CD14-positive monocyte (primary cell): Measurements from ENCODE around the gene TMCC1. TPM values are rescaled to one million over a fixed set of nuclear protein-coding genes. Genes with fewer than 3 reads are reported as not detected.
A peak's percentile ranks its signal among the peaks of the same experiment; 100 is the strongest.

Experiments used
- DNase-seq, 3 donors: peaks; one replicate each; pipeline ENCODE4 v3.0.0-alpha.2; 2011 to 2022
- H2AFZ ChIP-seq: 2 replicates; pipeline ENCODE4 v1.6.0; 2012; ENCODE audit warnings: mild to moderate bottlenecking, low read depth, low read length, inconsistent platforms; ENCODE audit not compliant: insufficient read depth, poor library complexity, severe bottlenecking
- H3K27ac ChIP-seq, 2 donors: 1 replicate in 1 of 2; 2 replicates in 1 of 2; pipeline ENCODE4 v1.5.1; 2012 to 2013; ENCODE audit warnings: low read length in 2 of 2, control low read depth in 1 of 2, inconsistent platforms in 1 of 2, low read depth in 1 of 2, mild to moderate bottlenecking in 1 of 2
- H3K27me3 ChIP-seq, 2 donors: one replicate each; pipeline versions ENCODE4 v1.6.0 to v1.6.1; 2011 to 2013; ENCODE audit warnings: low read length in 2 of 2; ENCODE audit not compliant: control insufficient read depth in 2 of 2, insufficient read depth in 2 of 2
- H3K36me3 ChIP-seq, 2 donors: replicated peaks in 1 of 2; 1 replicate in 1 of 2; 2 replicates in 1 of 2; pipeline versions ENCODE4 v1.5.1 to v1.6.1; 2012 to 2013; ENCODE audit warnings: low read length in 2 of 2, control low read depth in 1 of 2, inconsistent platforms in 1 of 2, mild to moderate bottlenecking in 1 of 2; ENCODE audit not compliant: insufficient read depth in 2 of 2, control insufficient read depth in 1 of 2
- H3K4me1 ChIP-seq, 2 donors: 1 replicate in 1 of 2; 2 replicates in 1 of 2; pipeline versions ENCODE4 v1.5.1 to v1.6.1; 2012 to 2013; ENCODE audit warnings: low read length in 2 of 2, control low read depth in 1 of 2, inconsistent platforms in 1 of 2, mild to moderate bottlenecking in 1 of 2, moderate library complexity in 1 of 2; ENCODE audit not compliant: insufficient read depth in 2 of 2, control insufficient read depth in 1 of 2
- H3K4me2 ChIP-seq: replicated peaks from 2 replicates; pipeline ENCODE3; 2012; ENCODE audit warnings: low read length, moderate library complexity, mild to moderate bottlenecking; ENCODE audit not compliant: poor library complexity, severe bottlenecking; ENCODE audit errors: extremely low read depth
- H3K4me3 ChIP-seq, 3 experiments: fragments of 200-600 bp in 1 of 3; sonication (generic) in 1 of 3; replicated peaks in 1 of 3; 1 replicate in 2 of 3; 2 replicates in 1 of 3; pipeline ENCODE4 v1.5.1; 2011 to 2013; ENCODE audit warnings: low read length in 3 of 3, mild to moderate bottlenecking in 3 of 3, control low read depth in 2 of 3, low read depth in 2 of 3, inconsistent platforms in 1 of 3, moderate library complexity in 1 of 3
- H3K79me2 ChIP-seq: 2 replicates; pipeline ENCODE4 v1.6.0; 2012; ENCODE audit warnings: mild to moderate bottlenecking, control low read depth, inconsistent platforms, low read length, moderate library complexity; ENCODE audit not compliant: insufficient read depth
- H3K9ac ChIP-seq: 2 replicates; pipeline ENCODE4 v1.6.0; 2017; ENCODE audit warnings: low read length, mild to moderate bottlenecking; ENCODE audit not compliant: insufficient read depth, poor library complexity, severe bottlenecking
- H3K9me3 ChIP-seq, 2 donors: replicated peaks in 1 of 2; 1 replicate in 1 of 2; 2 replicates in 1 of 2; pipeline versions ENCODE4 v1.5.1 to v1.6.1; 2012 to 2013; ENCODE audit warnings: low read length in 2 of 2, control low read depth in 1 of 2; ENCODE audit not compliant: control insufficient read depth in 1 of 2, insufficient read depth in 1 of 2
- H4K20me1 ChIP-seq: 2 replicates; pipeline ENCODE4 v1.6.0; 2012; ENCODE audit warnings: mild to moderate bottlenecking, low read length, control low read depth, moderate library complexity; ENCODE audit not compliant: insufficient read depth
- H3K27ac Mint-ChIP-seq, 7 donors: one replicate each; pipeline ENCODE4 v1.8.0; 2020; ENCODE audit warnings: mild to moderate bottlenecking in 7 of 7, mixed read lengths in 7 of 7, moderate library complexity in 6 of 7, inconsistent platforms in 2 of 7
- H3K27me3 Mint-ChIP-seq, 3 donors: one replicate each; pipeline ENCODE4 v1.8.0; 2021 to 2022; ENCODE audit warnings: low read depth in 3 of 3, mild to moderate bottlenecking in 3 of 3, mixed read lengths in 3 of 3, moderate library complexity in 3 of 3, inconsistent platforms in 1 of 3
- H3K36me3 Mint-ChIP-seq, 2 donors: one replicate each; pipeline ENCODE4 v1.8.0; 2020; ENCODE audit warnings: mixed read lengths in 2 of 2, inconsistent platforms in 1 of 2, mild to moderate bottlenecking in 1 of 2
- H3K4me1 Mint-ChIP-seq: one replicate; pipeline ENCODE4 v1.8.0; 2020; ENCODE audit warnings: mild to moderate bottlenecking, mixed read lengths
- H3K4me3 Mint-ChIP-seq, 2 donors: one replicate each; pipeline ENCODE4 v1.8.0; 2020; ENCODE audit warnings: mild to moderate bottlenecking in 2 of 2, mixed read lengths in 2 of 2, moderate library complexity in 1 of 2
- H3K9me3 Mint-ChIP-seq, 7 donors: one replicate each; pipeline ENCODE4 v1.8.0; 2020 to 2022; ENCODE audit warnings: mixed read lengths in 7 of 7, mild to moderate bottlenecking in 6 of 7, moderate library complexity in 6 of 7, inconsistent platforms in 2 of 7
- CTCF ChIP-seq: fragments of 200-600 bp; IDR thresholded peaks from one replicate; pipeline ENCODE4 v1.8.0; 2022; ENCODE audit warnings: antibody characterized with exemption, mild to moderate bottlenecking
- WGBS: methylation state at CpG from one replicate; pipeline ENCODE4 v1.1.5; 2013; ENCODE audit warnings: missing lambda C conversion rate; ENCODE audit not compliant: insufficient coverage; 5-methylcytosine and 5-hydroxymethylcytosine counted together
- intact Hi-C, 2 donors: fragments of 100-400 bp; cut with micrococcal nuclease; formaldehyde crosslinking; loops; one replicate each; pipeline versions ENCODE4 v1.15.0 to v1.15.1; 2023
- polyA plus RNA-seq, 3 donors: library from polyadenylated mRNA; depleted of rRNA in 1 of 3; unstranded in 2 of 3; stranded (reverse) in 1 of 3; fragments of 300-500 nt in 2 of 3; fragments of >200 nt in 1 of 3; fragmentation: Illumina TruSeq in 2 of 3; gene quantifications; 1 replicate in 2 of 3; 2 replicates in 1 of 3; pipeline ENCODE4 v1.2.3, GENCODE V29; 2012 to 2021

The TMCC1 gene
- polyA plus RNA-seq, 3 donors = 5.0 to 10.2 (median 5.0) TPM

GRCh38 chr3:129686941-129687340, 206.6 kb downstream of the TMCC1 start:
- peak in 2 of 3 donors; percentile 5 to 14 for DNase-seq
- no peaks in the 10 kb centered on the region for H3K36me3 ChIP-seq
- H3K27me3 Mint-ChIP-seq = peaks cover 0 to 2% (median 0%) of the 10 kb centered on the region in 3 donors
- no peaks in the 10 kb centered on the region for H3K9me3 ChIP-seq
- no peak overlapping the region for H3K27ac Mint-ChIP-seq
- TF ChIP-seq CTCF = no peak
- H3K27ac ChIP-seq = no peak overlapping the region
- H3K4me3 ChIP-seq = no peak overlapping the region
- peaks cover 35% of the 10 kb centered on the region for H4K20me1 ChIP-seq
- peaks cover 6% of the 10 kb centered on the region for H3K4me1 Mint-ChIP-seq
- no peaks in the 10 kb centered on the region for H3K79me2 ChIP-seq
- H3K36me3 Mint-ChIP-seq = no peaks in the 10 kb centered on the region
- H3K4me3 Mint-ChIP-seq = no peak overlapping the region
- no peaks in the 10 kb centered on the region for H3K4me1 ChIP-seq
- intact Hi-C loops = no loop called here
- H3K9me3 Mint-ChIP-seq = peaks cover 0 to 1% (median 0%) of the 10 kb centered on the region in 7 donors
- H3K9ac ChIP-seq = no peak overlapping the region
- H3K27me3 ChIP-seq = no peaks in the 10 kb centered on the region
- no peak overlapping the region for H2AFZ ChIP-seq
- WGBS = 86% methylated on average over 1 of the region's 2 CpGs
- H3K4me2 ChIP-seq = no peak overlapping the region

GRCh38 chr3:129684270-129684669, 209.2 kb downstream of the TMCC1 start:
- Mint-ChIP-seq H3K27me3 (peaks cover 0 to 2% (median 0%) of the 10 kb centered on the region in 3 donors), H3K9me3 (peaks cover 0 to 1% (median 0%) of the 10 kb centered on the region in 7 donors), H3K36me3 (no peaks in the 10 kb centered on the region), H3K27ac (no peak overlapping the region), H3K4me1 (peaks cover 4% of the 10 kb centered on the region), H3K4me3 (no peak overlapping the region)
- Histone ChIP-seq H3K4me1 (no peaks in the 10 kb centered on the region), H3K27ac (no peak overlapping the region), H3K9ac (no peak overlapping the region), H3K79me2 (no peaks in the 10 kb centered on the region), H2AFZ (no peak overlapping the region), H3K4me2 (no peak overlapping the region), H3K9me3 (no peaks in the 10 kb centered on the region), H3K27me3 (no peaks in the 10 kb centered on the region), H3K4me3 (no peak overlapping the region), H4K20me1 (peaks cover 25% of the 10 kb centered on the region), H3K36me3 (no peaks in the 10 kb centered on the region)
- WGBS = no CpG with 5 or more reads among the region's 3 CpGs
- TF ChIP-seq CTCF = no peak
- DNase-seq = no peak
- intact Hi-C loops = no loop called here
